Measurements from ENCODE around the gene SOX2.

DNA sequence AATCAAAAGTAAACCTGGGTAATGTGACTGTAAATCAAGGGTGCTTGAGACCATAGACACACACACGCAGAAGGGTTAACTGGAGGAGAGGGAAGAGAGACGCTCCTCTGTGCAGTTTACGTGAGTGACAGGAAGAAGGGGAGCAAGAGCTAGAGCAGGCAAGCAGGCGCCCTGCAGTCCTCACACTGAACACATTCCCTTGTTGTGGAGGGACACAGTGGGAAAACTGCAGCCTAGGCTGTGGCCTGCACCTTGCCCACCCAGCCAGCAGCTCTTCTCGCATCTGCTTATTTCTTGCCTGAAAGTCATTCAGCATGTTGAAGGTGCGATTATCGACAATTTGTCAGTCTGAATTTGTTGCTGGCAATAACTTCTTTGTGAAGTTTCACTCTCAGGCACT, 24.2 kb downstream of the SOX2 start:
- TF ChIP-seq, protein P1, sequence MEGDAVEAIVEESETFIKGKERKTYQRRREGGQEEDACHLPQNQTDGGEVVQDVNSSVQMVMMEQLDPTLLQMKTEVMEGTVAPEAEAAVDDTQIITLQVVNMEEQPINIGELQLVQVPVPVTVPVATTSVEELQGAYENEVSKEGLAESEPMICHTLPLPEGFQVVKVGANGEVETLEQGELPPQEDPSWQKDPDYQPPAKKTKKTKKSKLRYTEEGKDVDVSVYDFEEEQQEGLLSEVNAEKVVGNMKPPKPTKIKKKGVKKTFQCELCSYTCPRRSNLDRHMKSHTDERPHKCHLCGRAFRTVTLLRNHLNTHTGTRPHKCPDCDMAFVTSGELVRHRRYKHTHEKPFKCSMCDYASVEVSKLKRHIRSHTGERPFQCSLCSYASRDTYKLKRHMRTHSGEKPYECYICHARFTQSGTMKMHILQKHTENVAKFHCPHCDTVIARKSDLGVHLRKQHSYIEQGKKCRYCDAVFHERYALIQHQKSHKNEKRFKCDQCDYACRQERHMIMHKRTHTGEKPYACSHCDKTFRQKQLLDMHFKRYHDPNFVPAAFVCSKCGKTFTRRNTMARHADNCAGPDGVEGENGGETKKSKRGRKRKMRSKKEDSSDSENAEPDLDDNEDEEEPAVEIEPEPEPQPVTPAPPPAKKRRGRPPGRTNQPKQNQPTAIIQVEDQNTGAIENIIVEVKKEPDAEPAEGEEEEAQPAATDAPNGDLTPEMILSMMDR (IDR thresholded peaks at IDR 0.05 in 8 of 11, conservative IDR thresholded peaks at IDR 0.05 in 3 of 11) = no peak
- TF ChIP-seq POLR2A (IDR thresholded peaks at IDR 0.05) (no peak), POLR2AphosphoS5 (IDR thresholded peaks at IDR 0.05) (no peak)
